H9 (cell line): ENCODE measurements around the gene IFT122. TPM values are rescaled to one million over a fixed set of nuclear protein-coding genes. Genes with fewer than 3 reads are reported as not detected.
A peak's percentile ranks its signal among the peaks of the same experiment; 100 is the strongest.

Source experiments
- DNase-seq: peaks from one replicate; pipeline ENCODE4 v3.0.0-alpha.2; 2017
- H2AFZ ChIP-seq: one replicate; pipeline ENCODE4 v1.6.1; 2013; ENCODE audit warnings: mild to moderate bottlenecking, low read length, control low read depth, moderate library complexity
- H2AK5ac ChIP-seq: 2 replicates; pipeline ENCODE4 v1.6.1; 2013; ENCODE audit warnings: low read length, control low read depth, mixed read lengths; ENCODE audit not compliant: insufficient read length
- H2BK120ac ChIP-seq: one replicate; pipeline ENCODE4 v1.6.1; 2013; ENCODE audit warnings: low read depth, mild to moderate bottlenecking, low read length, control low read depth, inconsistent platforms; ENCODE audit not compliant: poor library complexity, severe bottlenecking
- H2BK12ac ChIP-seq: 2 replicates; pipeline ENCODE4 v1.6.1; 2013; ENCODE audit warnings: low read length, control low read depth, mixed read lengths, low read depth; ENCODE audit not compliant: insufficient read length
- H2BK15ac ChIP-seq: 2 replicates; pipeline ENCODE4 v1.6.1; 2013; ENCODE audit warnings: low read depth, low read length, control low read depth
- H2BK20ac ChIP-seq: one replicate; pipeline ENCODE4 v1.6.1; 2013; ENCODE audit warnings: low read depth, mild to moderate bottlenecking, low read length, control low read depth, inconsistent platforms; ENCODE audit not compliant: poor library complexity, severe bottlenecking
- H2BK5ac ChIP-seq: 2 replicates; pipeline ENCODE4 v1.6.1; 2013; ENCODE audit warnings: low read length, control low read depth, mixed read lengths; ENCODE audit not compliant: insufficient read length
- H3K14ac ChIP-seq: 2 replicates; pipeline ENCODE4 v1.6.1; 2013; ENCODE audit warnings: low read length, control low read depth; ENCODE audit not compliant: insufficient read depth
- H3K18ac ChIP-seq: 2 replicates; pipeline ENCODE4 v1.6.1; 2013; ENCODE audit warnings: low read depth, mild to moderate bottlenecking, mixed read lengths, low read length, control low read depth; ENCODE audit not compliant: insufficient read length
- H3K23ac ChIP-seq: 2 replicates; pipeline ENCODE4 v1.6.1; 2013; ENCODE audit warnings: low read length, control low read depth, mixed read lengths, low read depth; ENCODE audit not compliant: insufficient read length
- H3K23me2 ChIP-seq: 2 replicates; pipeline ENCODE4 v1.6.1; 2013; ENCODE audit warnings: low read depth, mild to moderate bottlenecking, mixed read lengths, low read length, control low read depth; ENCODE audit not compliant: insufficient read length, poor library complexity, severe bottlenecking
- H3K27ac ChIP-seq: 2 replicates; pipeline ENCODE4 v1.5.1; 2013; ENCODE audit warnings: low read length, control low read depth, mixed read lengths, low read depth; ENCODE audit not compliant: insufficient read length
- H3K27me3 ChIP-seq: 2 replicates; pipeline ENCODE4 v1.6.1; 2013; ENCODE audit warnings: low read length, control low read depth, inconsistent platforms; ENCODE audit not compliant: insufficient read depth
- H3K4ac ChIP-seq: 2 replicates; pipeline ENCODE4 v1.6.1; 2013; ENCODE audit warnings: low read depth, mild to moderate bottlenecking, control low read depth, inconsistent platforms, low read length, moderate library complexity
- H3K4me1 ChIP-seq: 2 replicates; pipeline ENCODE4 v1.6.1; 2013; ENCODE audit warnings: low read length, control low read depth, inconsistent platforms; ENCODE audit not compliant: insufficient read depth
- H3K4me2 ChIP-seq: 2 replicates; pipeline ENCODE4 v1.6.1; 2013; ENCODE audit warnings: low read length, control low read depth, mixed read lengths; ENCODE audit not compliant: insufficient read length, insufficient read depth
- H3K56ac ChIP-seq: 2 replicates; pipeline ENCODE4 v1.6.1; 2013; ENCODE audit warnings: low read depth, mild to moderate bottlenecking, mixed read lengths, low read length, control low read depth; ENCODE audit not compliant: insufficient read length
- H3K79me1 ChIP-seq: 2 replicates; pipeline ENCODE4 v1.6.1; 2013; ENCODE audit warnings: low read depth, mild to moderate bottlenecking, moderate library complexity, low read length, control low read depth, inconsistent platforms; ENCODE audit not compliant: insufficient read depth, poor library complexity, severe bottlenecking
- H3K79me2 ChIP-seq: 2 replicates; pipeline ENCODE4 v1.6.1; 2013; ENCODE audit warnings: low read length, control low read depth, inconsistent platforms; ENCODE audit not compliant: insufficient read depth
- H3K9ac ChIP-seq: 2 replicates; pipeline ENCODE4 v1.6.1; 2013; ENCODE audit warnings: low read length, control low read depth, mixed read lengths; ENCODE audit not compliant: insufficient read length; ENCODE audit errors: extremely low read depth
- H3K9me3 ChIP-seq: one replicate; pipeline ENCODE4 v1.6.1; 2013; ENCODE audit warnings: low read depth, low read length, inconsistent platforms; ENCODE audit not compliant: control insufficient read depth
- H3T11ph ChIP-seq: one replicate; pipeline ENCODE4 v1.6.1; 2013; ENCODE audit warnings: mild to moderate bottlenecking, low read length, control low read depth, inconsistent platforms
- H4K20me1 ChIP-seq: one replicate; pipeline ENCODE4 v1.6.1; 2013; ENCODE audit not compliant: control insufficient read depth, insufficient read length, insufficient read depth
- H4K5ac ChIP-seq: 2 replicates; pipeline ENCODE4 v1.6.1; 2013; ENCODE audit warnings: low read depth, mild to moderate bottlenecking, mixed read lengths, low read length, control low read depth; ENCODE audit not compliant: insufficient read length
- H4K8ac ChIP-seq: replicated peaks from 2 replicates; pipeline ENCODE4 v1.6.1; 2013; ENCODE audit warnings: low read length, control low read depth, mixed read lengths, low read depth; ENCODE audit not compliant: insufficient read length
- H4K91ac ChIP-seq: 2 replicates; pipeline ENCODE4 v1.6.1; 2013; ENCODE audit warnings: low read depth, mild to moderate bottlenecking, moderate library complexity, mixed read lengths, low read length, control low read depth; ENCODE audit not compliant: insufficient read length
- H3K27ac Mint-ChIP-seq, 3 experiments: 2 replicates in 2 of 3; 3 replicates in 1 of 3; pipeline ENCODE4 v1.8.0; 2020 to 2021; ENCODE audit warnings: mixed read lengths in 3 of 3, mild to moderate bottlenecking in 1 of 3, moderate library complexity in 1 of 3
- H3K27me3 Mint-ChIP-seq: 2 replicates; pipeline ENCODE4 v1.8.0; 2021; ENCODE audit warnings: low read depth, mild to moderate bottlenecking, moderate library complexity, mixed read lengths
- H3K36me3 Mint-ChIP-seq, 3 experiments: 2 replicates in 2 of 3; 3 replicates in 1 of 3; pipeline ENCODE4 v1.8.0; 2020 to 2021; ENCODE audit warnings: low read depth in 3 of 3, mixed read lengths in 3 of 3; ENCODE audit not compliant: insufficient read depth in 1 of 3
- H3K4me1 Mint-ChIP-seq, 2 experiments: 2 replicates each; pipeline ENCODE4 v1.8.0; 2020; ENCODE audit warnings: mixed read lengths in 2 of 2
- H3K4me3 Mint-ChIP-seq, 2 experiments: 2 replicates in 1 of 2; 3 replicates in 1 of 2; pipeline ENCODE4 v1.8.0; 2020 to 2021; ENCODE audit warnings: mild to moderate bottlenecking in 2 of 2, mixed read lengths in 2 of 2, moderate library complexity in 1 of 2
- H3K9me3 Mint-ChIP-seq, 2 experiments: 2 replicates in 1 of 2; 3 replicates in 1 of 2; pipeline ENCODE4 v1.8.0; 2020; ENCODE audit warnings: mild to moderate bottlenecking in 2 of 2, mixed read lengths in 2 of 2, moderate library complexity in 1 of 2
- WGBS: extraction: QIAGEN DNeasy Blood & Tissue Kit; methylation state at CpG from one replicate; pipeline ENCODE4 v1.1.7; 2013; ENCODE audit warnings: missing lambda C conversion rate, low lambda C conversion rate, mixed read lengths; ENCODE audit not compliant: insufficient read length; ENCODE audit errors: extremely low coverage; 5-methylcytosine and 5-hydroxymethylcytosine counted together
- total RNA-seq: library from RNA; stranded (reverse); gene quantifications from 2 replicates; pipeline ENCODE4 v1.2.1, GENCODE V29; 2021
- TF ChIP-seq, protein P1 (sequence below): fragments of 200-600 bp; sonication (generic); conservative IDR thresholded peaks from 3 replicates; pipeline ENCODE4 v1.8.0; 2021; ENCODE audit warnings: antibody characterized with exemption, mild to moderate bottlenecking

The IFT122 gene
- total RNA-seq, 1 experiment from 2014 or later, result 19.3 TPM

DNA sequence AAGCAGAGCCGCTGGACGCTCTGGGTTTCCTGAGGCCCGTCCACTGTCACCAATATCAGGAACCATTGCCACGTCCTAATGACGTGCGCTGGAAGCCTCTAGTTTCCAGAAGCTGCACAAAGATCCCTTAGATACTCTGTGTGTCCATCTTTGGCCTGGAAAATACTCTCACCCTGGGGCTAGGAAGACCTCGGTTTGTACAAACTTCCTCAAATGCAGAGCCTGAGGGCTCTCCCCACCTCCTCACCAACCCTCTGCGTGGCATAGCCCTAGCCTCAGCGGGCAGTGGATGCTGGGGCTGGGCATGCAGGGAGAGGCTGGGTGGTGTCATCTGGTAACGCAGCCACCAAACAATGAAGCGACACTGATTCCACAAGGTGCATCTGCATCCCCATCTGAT is 91.7 kb downstream of the IFT122 start:
- H3K27ac ChIP-seq, result no peak overlapping the region
- H4K91ac ChIP-seq, result no peak overlapping the region
- TF ChIP-seq, protein P1, sequence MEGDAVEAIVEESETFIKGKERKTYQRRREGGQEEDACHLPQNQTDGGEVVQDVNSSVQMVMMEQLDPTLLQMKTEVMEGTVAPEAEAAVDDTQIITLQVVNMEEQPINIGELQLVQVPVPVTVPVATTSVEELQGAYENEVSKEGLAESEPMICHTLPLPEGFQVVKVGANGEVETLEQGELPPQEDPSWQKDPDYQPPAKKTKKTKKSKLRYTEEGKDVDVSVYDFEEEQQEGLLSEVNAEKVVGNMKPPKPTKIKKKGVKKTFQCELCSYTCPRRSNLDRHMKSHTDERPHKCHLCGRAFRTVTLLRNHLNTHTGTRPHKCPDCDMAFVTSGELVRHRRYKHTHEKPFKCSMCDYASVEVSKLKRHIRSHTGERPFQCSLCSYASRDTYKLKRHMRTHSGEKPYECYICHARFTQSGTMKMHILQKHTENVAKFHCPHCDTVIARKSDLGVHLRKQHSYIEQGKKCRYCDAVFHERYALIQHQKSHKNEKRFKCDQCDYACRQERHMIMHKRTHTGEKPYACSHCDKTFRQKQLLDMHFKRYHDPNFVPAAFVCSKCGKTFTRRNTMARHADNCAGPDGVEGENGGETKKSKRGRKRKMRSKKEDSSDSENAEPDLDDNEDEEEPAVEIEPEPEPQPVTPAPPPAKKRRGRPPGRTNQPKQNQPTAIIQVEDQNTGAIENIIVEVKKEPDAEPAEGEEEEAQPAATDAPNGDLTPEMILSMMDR, result no peak

More for the DNA sequence above, 91.7 kb downstream of the IFT122 start:
- no peak overlapping the region for H3K14ac ChIP-seq
- no peak overlapping the region for H3K23ac ChIP-seq
- H3K79me1 ChIP-seq, result no peaks in the 10 kb centered on the region
- H2BK5ac ChIP-seq, result no peak overlapping the region
- H3K4me3 Mint-ChIP-seq, result no peak overlapping the region
- no peak overlapping the region for H3T11ph ChIP-seq
- no peak overlapping the region for H2BK15ac ChIP-seq
- no peaks in the 10 kb centered on the region for H4K20me1 ChIP-seq
- H4K8ac ChIP-seq, result no peak overlapping the region
- no peaks in the 10 kb centered on the region for H3K79me2 ChIP-seq
- no peak overlapping the region for H2BK12ac ChIP-seq
- peak overlapping the region in 1 of 3 experiments; percentile 72; a peak in 1 of 7 replicates for H3K27ac Mint-ChIP-seq
- H3K27me3 Mint-ChIP-seq, result peaks cover 8% of the 10 kb centered on the region
- H3K18ac ChIP-seq, result no peak overlapping the region
- H2BK120ac ChIP-seq, result no peak overlapping the region
- WGBS, result no CpG with 5 or more reads among the region's 11 CpGs
- no peak overlapping the region for H3K4me2 ChIP-seq
- no peaks in the 10 kb centered on the region for H3K27me3 ChIP-seq
- H3K4me1 ChIP-seq, result peaks cover 13% of the 10 kb centered on the region; the same call in 1 of the 2 replicates
- H3K9me3 Mint-ChIP-seq, result no peaks in the 10 kb centered on the region
- no peak overlapping the region for H2AFZ ChIP-seq
- no peaks in the 10 kb centered on the region for H3K23me2 ChIP-seq
- no peaks in the 10 kb centered on the region for H3K9me3 ChIP-seq
- no peak overlapping the region for H2BK20ac ChIP-seq
- H2AK5ac ChIP-seq, result no peak overlapping the region
- no peaks in the 10 kb centered on the region; a peak in 1 of 7 replicates for H3K36me3 Mint-ChIP-seq
- no peak overlapping the region for H3K56ac ChIP-seq
- peaks cover 40 to 50% of the 10 kb centered on the region in 2 experiments for H3K4me1 Mint-ChIP-seq
- DNase-seq, result no peak
- no peak overlapping the region for H3K4ac ChIP-seq
- no peak overlapping the region for H3K9ac ChIP-seq
- no peak overlapping the region for H4K5ac ChIP-seq
